IPS-11a (cell line): ENCODE data around the gene CCL2.
A peak's percentile ranks its signal among the peaks of the same experiment; 100 is the strongest.

Source experiments
- H3K4me3 ChIP-seq: one replicate; pipeline ENCODE4 v1.5.1; 2013; ENCODE audit warnings: low read depth, low read length, control low read depth

CCL2 gene

DNA sequence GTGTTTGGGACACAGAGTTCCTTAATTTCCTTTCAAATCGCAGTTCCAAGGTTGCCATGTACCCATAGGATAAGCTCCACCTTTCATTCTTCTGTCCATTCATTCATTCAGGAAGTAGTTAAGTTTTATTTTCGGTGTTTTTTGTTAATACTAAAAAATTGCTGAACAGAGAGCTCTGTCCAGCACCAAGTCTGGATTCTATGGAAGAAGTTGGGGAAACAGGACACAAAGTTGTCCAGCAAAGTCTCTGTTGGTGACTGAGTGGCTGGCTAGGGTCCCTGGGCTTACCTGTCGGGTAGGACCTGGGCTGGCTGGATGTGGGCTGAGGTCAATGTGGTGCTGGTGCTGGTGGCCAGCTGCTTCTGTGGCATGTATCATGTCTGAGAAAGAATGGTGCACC lies 17.6 kb upstream of the CCL2 start:
- H3K4me3 ChIP-seq = no peak overlapping the region

DNA sequence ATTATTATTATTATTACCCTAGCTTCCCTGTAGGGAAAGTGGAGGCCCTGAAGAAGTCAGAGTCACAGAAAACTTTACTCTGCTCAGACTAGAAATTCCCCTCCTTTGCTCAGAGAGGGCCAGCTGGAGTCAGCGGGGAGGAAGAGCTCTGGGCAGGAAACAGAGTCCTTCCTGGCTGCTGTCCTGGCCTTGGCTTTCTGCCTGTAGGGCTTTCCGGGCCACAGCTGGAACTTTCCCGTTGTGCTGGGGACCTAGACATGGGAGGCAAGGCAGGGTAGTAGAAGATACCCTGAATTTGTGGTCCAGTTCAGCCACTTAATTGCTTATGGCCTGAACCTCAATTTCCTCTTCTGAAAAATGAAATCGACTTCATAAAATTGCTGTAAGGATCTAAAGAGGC lies 14.0 kb upstream of the CCL2 start:
- no peak overlapping the region for H3K4me3 ChIP-seq

DNA sequence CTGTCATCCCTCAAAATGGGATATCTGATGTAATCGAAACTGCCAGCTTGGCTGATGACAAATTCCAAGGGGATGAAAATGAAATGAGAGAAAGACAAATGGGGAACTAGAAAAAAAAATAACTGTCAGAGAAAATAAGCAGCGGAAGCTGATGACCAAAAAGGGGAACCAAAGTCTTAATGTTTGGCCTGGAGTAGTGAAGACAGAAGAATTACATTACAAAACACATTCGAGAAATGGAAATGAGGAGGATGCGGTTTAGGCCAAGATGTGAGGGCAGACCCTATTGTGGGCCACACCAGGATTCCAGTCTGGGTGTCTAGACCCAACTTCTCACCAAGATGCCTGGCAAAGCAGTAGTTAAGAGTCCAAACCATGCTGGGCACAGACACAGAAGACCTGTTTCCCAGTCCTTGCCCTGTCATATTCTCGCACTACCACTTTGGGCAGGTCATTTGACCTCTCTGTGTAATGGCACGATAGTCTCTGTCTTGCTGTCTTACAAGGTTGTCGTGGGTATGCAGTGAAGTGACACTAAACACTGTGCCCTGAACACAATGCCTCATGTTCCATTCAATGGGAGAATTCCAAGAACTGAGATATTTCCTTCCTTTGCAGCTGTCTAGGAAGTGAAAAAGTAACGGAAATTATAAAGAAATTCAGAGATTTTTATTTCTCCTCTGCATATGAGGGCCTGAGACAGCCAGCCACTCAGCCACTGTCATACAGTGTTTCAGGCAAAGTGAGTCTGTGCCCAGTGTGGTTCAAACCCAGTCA lies 12.3 kb upstream of the CCL2 start:
- no peak overlapping the region for H3K4me3 ChIP-seq

DNA sequence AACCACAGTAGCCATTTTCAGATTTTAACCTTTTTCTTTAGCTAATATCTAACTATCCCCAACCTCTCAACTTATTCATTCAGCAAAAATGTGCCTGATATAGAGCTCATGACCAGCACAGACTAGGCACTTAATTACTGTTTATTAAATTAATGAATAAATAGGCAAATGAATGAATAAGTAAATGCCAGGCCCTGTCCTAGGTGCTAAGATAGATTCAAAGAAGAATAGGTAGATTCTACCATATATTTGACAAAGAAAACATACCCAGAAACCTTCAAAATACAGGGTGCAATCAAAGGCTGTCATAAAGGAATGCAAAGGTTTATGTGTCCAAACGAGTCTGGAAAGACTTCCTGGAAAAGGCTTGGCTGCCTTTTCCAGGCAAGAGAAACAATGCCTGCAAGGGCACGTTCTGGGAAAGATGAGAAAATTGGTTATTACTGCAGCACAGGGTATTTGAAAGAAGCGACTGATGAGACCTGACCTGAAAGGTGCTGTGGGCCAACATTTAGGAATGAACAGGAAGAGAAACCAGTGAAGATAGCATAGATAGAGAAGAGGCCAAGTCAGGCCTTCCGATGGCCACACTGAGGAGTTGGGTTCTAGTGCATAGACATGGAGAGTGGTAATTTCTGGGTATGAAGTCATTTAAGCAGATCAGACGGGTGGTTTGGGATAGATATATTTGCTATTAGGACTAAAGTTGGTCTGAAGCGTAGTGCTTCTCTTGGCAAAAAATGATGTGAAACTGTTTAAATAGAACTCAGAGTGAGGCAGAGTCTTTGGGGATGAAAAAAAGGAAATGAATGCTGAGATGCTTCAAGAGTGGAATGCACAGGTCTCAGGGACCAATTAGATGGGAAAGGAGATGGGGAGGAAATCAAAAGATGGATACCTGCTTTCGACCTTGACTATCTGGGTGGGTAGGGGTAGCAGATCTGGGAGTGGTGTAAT lies 11.4 kb upstream of the CCL2 start:
- no peak overlapping the region for H3K4me3 ChIP-seq

DNA sequence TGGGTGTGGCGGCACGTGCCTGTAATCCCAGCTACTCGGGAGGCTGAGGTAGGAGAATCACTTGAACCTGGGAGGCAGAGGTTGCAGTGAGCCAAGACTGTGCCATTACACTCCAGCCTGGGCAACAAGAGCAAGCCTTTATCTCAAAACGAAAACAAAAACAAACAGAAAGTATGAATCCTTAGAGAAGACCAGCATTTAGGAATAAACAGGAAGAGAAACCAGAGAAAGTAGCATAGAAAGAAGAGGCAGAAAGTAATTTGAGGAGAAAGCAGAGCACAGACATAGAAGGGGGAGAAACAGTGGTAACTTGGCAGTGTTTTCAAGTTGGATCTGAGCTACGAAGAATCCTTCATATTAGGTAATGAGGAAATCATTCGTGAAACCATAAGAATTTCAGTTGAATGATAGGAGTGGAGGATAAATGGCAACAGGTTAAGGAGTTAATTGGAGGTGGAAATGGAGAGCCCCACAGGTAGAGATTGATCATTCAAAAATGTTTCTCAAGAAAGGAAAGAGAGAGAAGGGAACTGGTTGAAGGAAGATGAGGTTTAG lies 9.7 kb upstream of the CCL2 start:
- H3K4me3 ChIP-seq = no peak overlapping the region

DNA sequence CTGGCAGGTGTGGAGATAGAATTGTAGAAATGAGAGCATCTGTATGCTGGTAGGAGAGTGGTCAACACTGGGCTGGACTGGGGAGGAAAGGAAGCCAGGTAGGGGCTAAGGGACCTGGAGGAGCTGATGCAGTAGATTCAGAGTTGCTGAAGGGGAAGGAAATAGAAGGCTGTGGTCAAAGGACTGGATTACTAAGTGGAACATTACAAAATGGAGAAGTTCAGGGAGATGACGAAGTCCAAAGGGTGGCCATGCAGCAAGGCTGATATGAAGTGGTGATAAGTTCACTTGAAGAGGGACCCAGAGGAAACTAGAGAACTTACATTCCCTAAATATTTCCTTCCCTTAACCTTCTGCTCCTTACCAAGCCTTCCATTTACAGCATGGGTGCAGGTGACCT lies 8.6 kb upstream of the CCL2 start:
- H3K4me3 ChIP-seq = no peak overlapping the region

DNA sequence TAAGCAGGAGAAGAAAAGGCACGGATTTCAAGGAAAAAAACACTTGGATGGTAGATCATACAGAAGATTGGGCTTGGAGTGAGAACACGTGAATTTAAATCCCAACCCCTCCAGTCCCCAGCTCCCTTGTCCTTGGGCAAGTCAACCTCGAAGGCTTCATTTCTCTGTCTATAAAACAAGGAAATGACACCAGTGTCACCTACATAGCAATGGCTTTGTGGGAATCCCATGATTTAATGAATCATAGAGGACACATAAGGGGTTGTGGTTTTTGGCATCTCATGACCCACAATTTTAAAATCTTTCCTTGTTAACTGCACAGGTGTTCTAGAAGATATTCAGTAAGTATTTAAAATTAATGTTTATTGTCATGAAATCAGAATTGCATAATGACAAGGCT lies 8.2 kb upstream of the CCL2 start:
- H3K4me3 ChIP-seq = no peak overlapping the region

DNA sequence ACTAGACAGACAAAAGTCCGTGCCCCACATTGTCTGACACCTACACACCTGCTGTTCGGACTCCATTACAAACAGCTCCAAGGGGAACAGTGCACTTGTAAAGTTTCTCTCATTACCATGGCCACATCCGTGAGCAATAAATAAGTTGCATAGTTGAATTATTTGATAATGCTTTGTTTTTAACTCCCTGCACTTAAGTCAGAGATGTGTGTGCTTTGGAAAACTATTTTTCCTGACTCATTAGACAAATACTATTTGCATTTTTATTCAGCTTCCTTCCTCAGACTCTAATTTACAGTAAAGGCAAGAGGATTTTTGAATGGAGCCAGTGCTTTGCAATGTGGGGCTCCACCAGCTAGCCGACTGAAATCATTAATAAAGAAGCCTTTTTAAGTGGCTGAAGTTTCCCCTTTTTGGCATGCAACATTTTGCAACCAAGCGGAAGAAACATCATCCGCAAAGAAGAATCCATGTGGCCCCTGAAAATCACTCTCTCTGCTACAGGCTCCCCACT lies 6.5 kb upstream of the CCL2 start:
- H3K4me3 ChIP-seq = no peak overlapping the region

DNA sequence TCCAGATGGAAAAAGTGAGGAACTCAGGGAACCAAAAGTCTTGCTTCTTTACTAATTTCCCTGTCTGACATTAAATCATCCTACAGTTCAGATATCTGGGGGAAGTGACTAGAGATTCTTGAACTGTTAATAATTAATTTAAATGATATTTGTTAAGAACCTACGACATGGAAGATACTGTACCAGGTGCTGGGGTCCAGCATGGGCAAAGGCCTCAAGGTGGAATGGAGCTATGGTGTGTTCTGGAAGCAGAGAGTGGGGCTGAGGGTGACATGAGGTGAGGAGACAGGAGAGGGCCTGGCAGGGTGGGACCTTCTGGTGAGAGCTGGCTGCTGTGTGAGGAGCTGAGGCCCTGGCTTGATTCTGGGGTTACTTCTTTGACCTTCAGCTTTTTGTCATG lies 6.0 kb upstream of the CCL2 start:
- H3K4me3 ChIP-seq = no peak overlapping the region

DNA sequence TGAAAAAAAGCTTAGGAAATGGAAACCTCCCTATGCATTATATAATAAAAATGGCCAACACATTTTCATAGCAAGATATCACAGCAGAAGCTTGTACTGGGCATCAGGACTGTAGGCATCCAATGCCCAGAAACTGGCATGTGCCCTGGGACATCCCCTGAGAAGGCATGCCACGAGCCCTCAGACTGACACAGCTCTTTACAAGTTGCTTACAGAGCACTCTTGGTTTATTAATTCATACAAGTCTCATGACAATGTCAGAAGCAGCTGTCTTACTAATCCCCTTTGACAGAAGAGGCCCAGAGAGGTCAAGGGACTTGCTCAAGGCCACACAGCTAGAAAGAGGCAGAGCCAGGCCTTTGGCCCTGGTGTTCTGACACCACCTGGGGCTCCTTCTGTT lies 5.6 kb upstream of the CCL2 start:
- H3K4me3 ChIP-seq = no peak overlapping the region

DNA sequence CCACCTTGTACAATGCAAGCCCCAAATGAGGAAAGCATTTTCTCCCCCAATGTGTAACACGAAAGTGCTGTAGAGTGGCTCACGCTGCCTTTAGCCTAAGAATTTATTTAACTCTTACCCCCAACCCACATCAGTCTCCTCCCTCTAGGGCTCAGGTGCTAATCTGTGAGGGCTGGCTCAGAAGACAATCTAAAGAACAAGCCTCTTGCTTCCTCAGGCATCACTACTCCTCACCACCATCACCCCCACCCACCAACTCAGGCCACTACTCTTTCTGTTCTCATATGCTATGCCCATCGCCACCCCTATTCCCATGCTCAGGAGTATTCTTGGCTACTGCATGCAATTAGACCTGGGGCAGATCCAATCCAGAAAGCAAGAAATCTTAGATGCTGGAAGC lies 3.9 kb upstream of the CCL2 start:
- no peak overlapping the region for H3K4me3 ChIP-seq

DNA sequence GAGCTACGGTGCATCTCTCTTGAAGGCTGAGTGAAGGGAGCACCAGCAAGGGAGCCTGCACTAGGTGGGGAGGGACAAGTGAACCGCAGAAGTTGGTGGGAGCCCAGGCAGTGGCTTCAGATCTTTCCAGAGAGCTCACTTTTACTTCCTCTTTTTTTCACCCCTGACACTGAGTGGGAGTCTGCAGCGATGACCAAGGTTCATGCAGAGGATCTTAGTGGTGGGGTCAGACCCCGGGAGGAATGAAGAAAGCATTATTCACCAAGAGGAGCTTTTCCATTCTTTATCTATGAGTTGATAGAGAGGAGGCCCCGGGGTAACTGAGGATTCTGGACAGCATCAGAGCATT lies 3.0 kb upstream of the CCL2 start:
- H3K4me3 ChIP-seq = no peak overlapping the region

DNA sequence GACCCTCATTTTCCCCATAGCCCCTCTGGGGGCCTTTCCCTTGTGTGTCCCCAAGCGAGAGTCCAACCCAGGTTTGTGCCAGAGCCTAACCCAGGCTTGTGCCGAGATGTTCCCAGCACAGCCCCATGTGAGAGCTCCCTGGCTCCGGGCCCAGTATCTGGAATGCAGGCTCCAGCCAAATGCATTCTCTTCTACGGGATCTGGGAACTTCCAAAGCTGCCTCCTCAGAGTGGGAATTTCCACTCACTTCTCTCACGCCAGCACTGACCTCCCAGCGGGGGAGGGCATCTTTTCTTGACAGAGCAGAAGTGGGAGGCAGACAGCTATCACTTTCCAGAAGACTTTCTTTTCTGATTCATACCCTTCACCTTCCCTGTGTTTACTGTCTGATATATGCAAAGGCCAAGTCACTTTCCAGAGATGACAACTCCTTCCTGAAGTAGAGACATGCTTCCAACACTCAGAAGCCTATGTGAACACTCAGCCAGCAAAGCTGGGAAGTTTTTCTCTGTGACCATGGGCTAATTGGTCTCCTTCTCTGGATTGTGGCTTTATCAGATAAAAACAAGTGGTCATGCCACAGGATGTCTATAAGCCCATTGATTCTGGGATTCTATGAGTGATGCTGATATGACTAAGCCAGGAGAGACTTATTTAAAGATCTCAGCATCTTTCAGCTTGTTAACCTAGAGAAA lies 2.5 kb upstream of the CCL2 start:
- H3K4me3 ChIP-seq = no peak overlapping the region

DNA sequence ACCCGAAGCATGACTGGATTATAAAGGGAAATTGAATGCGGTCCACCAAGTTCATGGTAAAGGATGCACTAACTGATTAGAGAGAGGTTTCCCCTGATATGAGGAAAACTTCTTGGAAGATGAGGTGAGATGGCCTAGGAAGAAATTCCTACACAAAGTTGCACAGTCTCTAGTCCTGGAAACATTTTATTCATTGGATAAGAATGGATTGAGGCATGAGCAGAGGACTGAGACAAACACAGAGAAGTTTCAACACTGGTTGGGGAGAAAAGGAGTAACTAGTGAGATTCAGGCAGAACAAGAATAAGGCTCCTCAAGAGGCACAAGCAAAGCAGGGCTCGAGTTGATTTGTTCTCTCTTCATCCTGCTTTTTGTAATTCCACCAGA lies 2.0 kb upstream of the CCL2 start:
- H3K4me3 ChIP-seq = no peak overlapping the region

DNA sequence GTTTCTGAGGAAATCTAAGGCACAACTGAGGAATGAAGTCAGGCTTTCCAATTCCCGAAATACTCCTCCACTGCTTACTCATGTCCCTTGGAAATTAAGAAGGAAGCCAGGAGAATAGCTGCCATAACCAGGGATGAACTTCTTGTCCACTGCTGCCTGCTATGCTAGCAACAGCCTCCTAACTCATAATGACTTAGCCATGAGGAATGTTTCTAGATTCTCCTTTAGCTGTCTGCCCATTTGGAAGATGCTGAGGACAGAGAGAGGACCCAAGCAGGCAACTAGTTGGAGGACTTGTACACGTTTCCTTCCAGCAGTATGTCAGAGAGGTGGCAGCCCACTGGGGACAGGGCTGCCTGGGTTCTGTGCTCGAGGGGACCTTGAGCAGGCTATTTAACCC lies 939 bp upstream of the CCL2 start:
- no peak overlapping the region for H3K4me3 ChIP-seq

DNA sequence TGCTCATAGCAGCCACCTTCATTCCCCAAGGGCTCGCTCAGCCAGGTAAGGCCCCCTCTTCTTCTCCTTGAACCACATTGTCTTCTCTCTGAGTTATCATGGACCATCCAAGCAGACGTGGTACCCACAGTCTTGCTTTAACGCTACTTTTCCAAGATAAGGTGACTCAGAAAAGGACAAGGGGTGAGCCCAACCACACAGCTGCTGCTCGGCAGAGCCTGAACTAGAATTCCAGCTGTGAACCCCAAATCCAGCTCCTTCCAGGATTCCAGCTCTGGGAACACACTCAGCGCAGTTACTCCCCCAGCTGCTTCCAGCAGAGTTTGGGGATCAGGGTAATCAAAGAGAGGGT lies 272 bp downstream of the CCL2 start:
- H3K4me3 ChIP-seq = peak overlapping the region; percentile 28

DNA sequence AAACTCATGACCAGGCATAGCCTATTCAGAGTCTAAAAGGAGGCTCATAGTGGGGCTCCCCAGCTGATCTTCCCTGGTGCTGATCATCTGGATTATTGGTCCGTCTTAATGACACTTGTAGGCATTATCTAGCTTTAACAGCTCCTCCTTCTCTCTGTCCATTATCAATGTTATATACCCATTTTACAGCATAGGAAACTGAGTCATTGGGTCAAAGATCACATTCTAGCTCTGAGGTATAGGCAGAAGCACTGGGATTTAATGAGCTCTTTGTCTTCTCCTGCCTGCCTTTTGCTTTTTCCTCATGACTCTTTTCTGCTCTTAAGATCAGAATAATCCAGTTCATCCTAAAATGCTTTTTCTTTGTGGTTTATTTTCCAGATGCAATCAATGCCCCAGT lies 756 bp downstream of the CCL2 start:
- no peak overlapping the region for H3K4me3 ChIP-seq

DNA sequence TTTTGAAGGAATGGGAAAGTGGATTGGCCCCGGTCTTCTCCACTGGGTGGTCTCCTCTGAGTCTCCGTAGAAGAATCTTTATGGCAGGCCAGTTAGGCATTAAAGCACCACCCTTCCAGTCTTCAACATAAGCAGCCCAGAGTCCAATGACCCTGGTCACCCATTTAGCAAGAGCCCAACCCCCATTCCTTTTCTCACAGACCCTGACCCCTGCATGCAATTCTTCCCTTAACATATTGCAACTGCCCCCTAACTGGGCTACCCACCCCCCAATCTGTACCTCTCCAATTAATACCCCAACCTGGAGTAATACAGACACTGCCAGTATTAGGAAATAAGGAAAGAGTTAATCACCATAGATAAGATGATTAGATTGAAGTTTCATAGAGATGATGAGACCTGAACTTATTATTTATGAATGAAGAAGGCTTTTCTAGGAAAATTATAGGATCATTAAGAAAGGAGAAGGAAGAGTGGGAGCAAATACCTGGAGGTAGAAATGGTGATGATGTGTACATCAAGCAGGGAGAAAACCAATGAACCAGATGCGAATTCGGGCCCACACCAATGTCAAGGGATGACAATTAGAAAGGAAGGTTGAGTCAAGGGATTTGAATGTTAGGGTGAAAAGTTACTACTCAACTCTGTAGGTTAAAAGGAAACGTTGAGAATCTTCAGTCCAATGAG lies 2.4 kb downstream of the CCL2 start:
- no peak overlapping the region for H3K4me3 ChIP-seq

DNA sequence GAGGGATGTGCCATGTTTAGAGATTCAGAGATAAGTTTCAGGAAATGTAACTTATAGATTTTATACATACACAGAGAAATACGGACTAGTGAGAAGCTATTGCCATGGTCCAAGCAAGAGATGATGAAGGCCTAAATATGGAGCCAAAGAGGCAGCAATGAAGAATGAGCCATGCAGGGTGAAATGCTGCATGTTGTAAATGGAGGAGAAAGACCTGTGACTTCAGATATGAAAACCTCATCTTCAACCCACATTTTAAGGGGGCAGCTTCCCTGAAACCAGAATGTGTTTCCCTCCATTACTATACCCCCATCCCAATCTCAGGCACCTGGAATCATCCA lies 2.9 kb downstream of the CCL2 start:
- no peak overlapping the region for H3K4me3 ChIP-seq

DNA sequence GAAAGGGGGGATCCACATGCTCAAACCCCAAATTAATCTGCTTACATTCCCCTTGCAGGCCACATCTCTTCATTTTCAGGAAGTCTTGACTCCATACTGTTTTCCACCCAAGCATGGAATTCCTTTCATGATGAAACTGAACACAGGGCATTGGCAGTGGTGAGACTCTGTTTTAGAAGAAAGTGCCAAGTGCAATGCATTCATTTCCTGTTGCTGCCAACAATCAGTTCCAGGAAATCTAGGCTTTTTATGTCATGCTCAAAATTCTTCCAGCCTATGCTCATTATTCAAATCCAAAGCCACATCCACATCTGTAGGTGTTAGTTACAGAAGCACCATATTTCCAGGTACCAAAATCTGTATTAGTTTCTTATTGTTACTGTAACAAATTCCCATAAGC lies 4.1 kb downstream of the CCL2 start:
- H3K4me3 ChIP-seq = no peak overlapping the region

DNA sequence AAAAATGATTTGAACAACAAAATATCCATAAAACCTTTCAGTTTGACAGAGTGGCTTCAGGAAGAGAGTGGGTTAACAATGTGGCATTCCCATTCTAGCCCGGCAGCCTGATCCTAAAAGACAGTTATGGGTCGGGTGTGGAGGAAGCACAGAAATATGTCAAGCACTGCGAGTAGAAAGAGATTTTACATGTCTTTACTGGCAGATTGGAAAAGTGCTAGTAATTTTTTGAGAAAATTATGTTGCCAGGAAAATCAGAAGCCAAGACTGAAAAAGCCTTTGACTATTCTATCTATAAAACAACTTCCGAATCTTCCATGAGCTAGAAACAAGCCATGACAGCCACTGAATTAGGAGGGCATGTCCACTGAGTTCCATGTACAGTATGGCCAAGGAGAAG lies 5.8 kb downstream of the CCL2 start:
- H3K4me3 ChIP-seq = no peak overlapping the region
